Fibroblast of the aortic adventitia (primary cell): ENCODE data around the gene AMELY. TPM values are rescaled to one million over a fixed set of nuclear protein-coding genes. Genes with fewer than 3 reads are reported as not detected.

Experiments used
- DNase-seq: peaks from one replicate; pipeline ENCODE4 v3.0.0-alpha.2; 2010; ENCODE audit warnings: low read depth
- H3K4me3 ChIP-seq: 2 replicates; pipeline ENCODE4 v1.5.1; 2011; ENCODE audit warnings: low read depth, mild to moderate bottlenecking, control low read depth, low read length, moderate library complexity
- total RNA-seq: library from RNA; depleted of rRNA; stranded (reverse); fragments of >200 nt; gene quantifications from 2 replicates; pipeline ENCODE4 v1.2.3, GENCODE V29; 2012; ENCODE audit warnings: low replicate concordance
- TF ChIP-seq, protein P1 (sequence below): IDR thresholded peaks from 2 replicates; pipeline ENCODE4 v1.5.1; 2011; ENCODE audit warnings: mild to moderate bottlenecking, low read length, control low read depth, inconsistent platforms; ENCODE audit not compliant: insufficient read depth

Gene AMELY, protein sequence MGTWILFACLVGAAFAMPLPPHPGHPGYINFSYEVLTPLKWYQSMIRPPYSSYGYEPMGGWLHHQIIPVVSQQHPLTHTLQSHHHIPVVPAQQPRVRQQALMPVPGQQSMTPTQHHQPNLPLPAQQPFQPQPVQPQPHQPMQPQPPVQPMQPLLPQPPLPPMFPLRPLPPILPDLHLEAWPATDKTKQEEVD
- total RNA-seq, result not detected in 2 replicates

DNA sequence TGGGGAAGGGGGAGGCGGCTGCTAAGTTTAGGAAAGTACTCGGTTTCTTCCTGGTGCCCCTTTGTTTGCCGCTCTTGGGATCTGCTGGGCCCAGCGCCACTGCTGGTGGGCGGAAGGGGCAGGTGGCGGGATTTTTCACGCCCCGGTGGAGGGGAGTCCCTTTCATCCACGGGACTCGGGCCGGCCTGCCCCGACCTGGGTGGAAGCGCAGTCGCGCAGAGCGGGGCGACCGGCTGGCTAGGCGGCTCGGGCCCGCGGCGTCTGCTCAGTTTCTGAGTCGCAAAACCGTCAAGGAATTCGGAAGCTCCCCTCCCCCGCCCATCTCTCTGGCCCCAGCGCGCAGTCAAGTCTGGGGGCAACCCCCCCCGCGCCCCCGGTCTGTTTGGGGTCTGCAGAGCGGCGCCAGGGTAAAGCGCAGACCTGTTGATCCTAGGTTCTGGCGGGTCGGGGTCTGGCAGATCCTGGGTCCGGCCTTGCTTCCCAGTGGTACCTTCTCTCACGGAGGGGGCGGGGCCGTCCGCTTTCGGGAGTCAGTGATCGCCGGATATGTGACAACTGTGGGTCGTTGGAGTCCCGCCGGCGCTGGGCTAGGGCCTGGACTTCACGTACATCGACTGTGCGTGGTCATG lies at the start of gene AMELY:
Gene AMELY, minus strand, starts transcription at position 500 of the 629 bp plus-strand sequence. CDS start 39,144 bp downstream, outside the sequence.
- no peak within 1 kb of the TSS for H3K4me3 ChIP-seq
- no peak for DNase-seq
- TF ChIP-seq, protein P1, sequence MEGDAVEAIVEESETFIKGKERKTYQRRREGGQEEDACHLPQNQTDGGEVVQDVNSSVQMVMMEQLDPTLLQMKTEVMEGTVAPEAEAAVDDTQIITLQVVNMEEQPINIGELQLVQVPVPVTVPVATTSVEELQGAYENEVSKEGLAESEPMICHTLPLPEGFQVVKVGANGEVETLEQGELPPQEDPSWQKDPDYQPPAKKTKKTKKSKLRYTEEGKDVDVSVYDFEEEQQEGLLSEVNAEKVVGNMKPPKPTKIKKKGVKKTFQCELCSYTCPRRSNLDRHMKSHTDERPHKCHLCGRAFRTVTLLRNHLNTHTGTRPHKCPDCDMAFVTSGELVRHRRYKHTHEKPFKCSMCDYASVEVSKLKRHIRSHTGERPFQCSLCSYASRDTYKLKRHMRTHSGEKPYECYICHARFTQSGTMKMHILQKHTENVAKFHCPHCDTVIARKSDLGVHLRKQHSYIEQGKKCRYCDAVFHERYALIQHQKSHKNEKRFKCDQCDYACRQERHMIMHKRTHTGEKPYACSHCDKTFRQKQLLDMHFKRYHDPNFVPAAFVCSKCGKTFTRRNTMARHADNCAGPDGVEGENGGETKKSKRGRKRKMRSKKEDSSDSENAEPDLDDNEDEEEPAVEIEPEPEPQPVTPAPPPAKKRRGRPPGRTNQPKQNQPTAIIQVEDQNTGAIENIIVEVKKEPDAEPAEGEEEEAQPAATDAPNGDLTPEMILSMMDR, result no peak

DNA sequence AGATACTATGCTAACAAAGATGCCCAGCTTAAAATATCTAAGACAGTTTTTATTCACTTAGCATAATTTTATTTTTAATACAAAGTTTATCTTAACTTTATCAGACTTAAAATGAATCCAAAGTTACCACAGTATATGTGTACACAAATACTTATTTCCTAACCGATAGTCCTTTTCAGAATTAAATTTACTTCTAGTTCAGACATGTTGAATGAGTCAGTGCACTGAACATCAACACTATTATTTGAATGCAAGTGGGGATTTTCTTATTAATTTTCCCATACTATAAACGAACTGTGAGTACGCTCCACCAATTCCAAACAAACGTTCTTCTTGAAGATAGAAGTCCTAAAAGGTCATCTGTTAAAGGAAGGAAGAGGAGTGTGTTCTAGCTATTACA lies 38.4 kb upstream of the AMELY start:
- TF ChIP-seq, protein P1, result no peak
- DNase-seq, result no peak
- H3K4me3 ChIP-seq, result no peak overlapping the region

DNA sequence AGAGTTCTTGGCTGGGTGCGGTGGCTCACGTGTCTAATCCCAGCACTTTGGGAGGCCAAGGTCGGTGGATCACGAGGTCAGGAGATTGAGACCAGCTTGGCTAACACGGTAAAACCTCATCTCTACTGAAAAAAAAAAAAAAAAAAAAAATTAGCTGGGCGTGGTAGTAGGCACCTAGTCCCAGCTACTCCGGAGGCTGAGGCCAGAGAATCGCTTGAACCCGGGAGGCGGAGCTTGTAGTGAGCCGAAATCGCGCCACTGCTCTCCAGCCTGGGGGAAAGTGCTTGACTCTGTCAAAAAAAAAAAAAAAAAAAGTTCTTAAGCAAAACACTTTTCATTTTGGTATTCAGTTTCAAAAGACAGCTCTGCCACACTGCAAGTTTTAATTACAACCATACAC lies 36.8 kb upstream of the AMELY start:
- H3K4me3 ChIP-seq, result no peak overlapping the region
- TF ChIP-seq, protein P1, result no peak
- DNase-seq, result no peak

DNA sequence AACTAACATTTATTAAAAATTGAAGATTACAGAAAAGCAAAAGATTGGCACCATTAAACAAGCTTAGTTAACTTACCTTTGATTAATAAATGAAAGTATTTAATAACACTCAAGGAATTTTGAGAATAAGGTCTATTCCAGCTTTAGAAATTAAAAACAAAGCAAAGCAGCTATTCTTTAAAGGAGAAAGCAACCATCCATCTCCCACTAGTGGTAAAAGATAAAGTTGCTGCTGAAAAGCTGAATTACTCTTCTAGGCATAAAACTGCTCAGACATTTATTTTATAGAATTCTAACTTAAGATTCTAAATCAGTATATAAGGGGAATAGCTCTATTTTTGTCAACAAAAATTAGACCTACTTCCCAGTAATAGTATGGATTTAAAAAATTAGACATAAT lies 36.1 kb upstream of the AMELY start:
- no peak for DNase-seq
- H3K4me3 ChIP-seq, result no peak overlapping the region
- TF ChIP-seq, protein P1, result no peak

DNA sequence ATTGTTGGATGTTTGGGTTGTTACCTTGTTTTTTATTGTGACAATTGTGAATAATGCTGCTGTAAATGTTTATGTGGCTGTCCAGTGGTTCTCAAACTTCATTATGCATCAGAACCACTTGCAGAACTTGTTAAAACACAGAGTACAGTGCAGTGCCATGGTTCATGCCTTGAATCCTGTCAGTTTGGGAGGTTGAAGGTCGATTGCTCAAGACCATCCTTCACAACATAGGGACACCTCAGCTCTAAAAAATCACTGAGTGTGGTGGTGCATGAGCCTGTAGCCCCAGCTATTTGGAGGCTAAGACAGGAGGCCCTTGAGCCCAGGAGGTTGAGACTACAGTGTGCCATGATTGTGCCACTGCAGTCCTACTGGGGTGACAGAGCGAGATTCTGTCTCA lies 23.9 kb upstream of the AMELY start:
- no peak for DNase-seq
- TF ChIP-seq, protein P1, result no peak
- no peak overlapping the region for H3K4me3 ChIP-seq

DNA sequence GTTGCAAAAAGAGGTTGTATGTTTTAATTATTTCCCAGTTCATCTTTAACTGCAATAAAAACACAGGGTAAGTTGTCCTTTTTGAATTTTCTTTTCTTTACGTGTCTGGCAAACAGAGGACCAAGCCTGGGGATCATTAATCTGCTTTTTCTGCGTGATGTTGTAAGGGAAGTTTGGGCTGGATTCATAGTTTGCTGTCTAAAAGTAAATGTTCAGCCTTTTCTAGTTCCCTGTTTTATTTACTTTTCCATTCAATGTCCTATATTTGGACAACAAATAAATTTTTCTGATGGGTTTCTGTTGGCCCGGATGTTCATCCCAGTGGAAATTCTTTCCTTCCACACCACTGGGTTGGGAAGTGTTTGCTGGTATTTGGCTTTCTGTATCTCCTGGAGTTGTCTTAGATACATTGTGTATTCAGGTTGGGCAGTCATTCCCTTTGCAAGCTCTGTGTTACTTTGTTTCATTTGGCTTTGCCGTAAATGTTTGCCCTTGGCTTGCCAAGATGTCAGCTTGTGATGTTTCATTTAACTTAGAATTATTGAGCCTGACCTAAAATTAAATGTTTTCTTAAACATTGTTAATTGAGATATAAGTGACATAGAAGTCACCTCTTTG lies 20.3 kb upstream of the AMELY start:
- TF ChIP-seq, protein P1, result no peak
- no peak overlapping the region for H3K4me3 ChIP-seq
- no peak for DNase-seq
